Heart left ventricle (tissue), 16 donors: Measurements from ENCODE around the gene BABAM1. TPM values are rescaled to one million over a fixed set of nuclear protein-coding genes. Genes with fewer than 3 reads are reported as not detected.
"Not testable (repeated sequence)": the region's sequence is repeated elsewhere in the genome, so short reads cannot be mapped to it uniquely, and the experiment has no call there.

ENCODE experiments used
- ATAC-seq, 4 donors: fragments of 200-7000 bp; cut with Tn5 transposase; one replicate each; pipeline ENCODE4 v1.9.1; 2020 to 2022; ENCODE audit warnings: moderate library complexity in 4 of 4, mild to moderate bottlenecking in 3 of 4, moderate number of reproducible peaks in 1 of 4
- DNase-seq, 5 donors: peaks; one replicate each; pipeline ENCODE4 v3.0.0-alpha.2; 2020
- H3K27ac ChIP-seq, 12 donors: fragments of 200-600 bp; sonication (generic) in 4 of 12; one replicate each; pipeline versions ENCODE4 v1.5.0 to v1.8.0; 2016 to 2022; ENCODE audit warnings: mild to moderate bottlenecking in 2 of 12
- H3K27me3 ChIP-seq, 9 donors: fragments of 200-600 bp; sonication (generic) in 2 of 9; one replicate each; pipeline versions ENCODE4 v1.5.1 to v1.8.0; 2016 to 2022; ENCODE audit warnings: mild to moderate bottlenecking in 3 of 9
- H3K36me3 ChIP-seq, 9 donors: fragments of 200-600 bp; sonication (generic) in 2 of 9; one replicate each; pipeline versions ENCODE4 v1.5.0 to v1.8.0; 2018 to 2022; ENCODE audit warnings: mild to moderate bottlenecking in 2 of 9
- H3K4me1 ChIP-seq, 12 donors: fragments of 200-600 bp; sonication (generic) in 4 of 12; one replicate each; pipeline versions ENCODE4 v1.5.0 to v1.8.0; 2016 to 2022; ENCODE audit warnings: mild to moderate bottlenecking in 3 of 12
- H3K4me3 ChIP-seq, 12 donors: fragments of 200-600 bp; sonication (generic) in 4 of 12; one replicate each; pipeline versions ENCODE4 v1.5.0 to v1.8.0; 2017 to 2022; ENCODE audit warnings: mild to moderate bottlenecking in 9 of 12, moderate library complexity in 4 of 12
- H3K9me3 ChIP-seq, 12 donors: fragments of 200-600 bp; sonication (generic) in 4 of 12; one replicate each; pipeline versions ENCODE4 v1.5.0 to v1.8.0; 2016 to 2022; ENCODE audit warnings: mild to moderate bottlenecking in 1 of 12
- POLR2A ChIP-seq, 2 donors: fragments of 450-650 bp; IDR thresholded peaks; one replicate each; pipeline ENCODE4 v1.6.1; 2017; ENCODE audit warnings: antibody characterized with exemption in 2 of 2, mild to moderate bottlenecking in 2 of 2, moderate library complexity in 2 of 2
- WGBS, 4 donors: extraction: QIAGEN DNeasy Blood & Tissue Kit in 2 of 4; methylation state at CpG; one replicate each; pipeline versions ENCODE4 v1.1.5 to v1.1.7; 2013 to 2018; 5-methylcytosine and 5-hydroxymethylcytosine counted together
- intact Hi-C, 10 donors: fragments of 100-400 bp; cut with DNase I; formaldehyde crosslinking; loops; one replicate each; pipeline versions ENCODE4 v1.11.1 to v1.14.2; 2022
- polyA plus RNA-seq, 2 donors: library from polyadenylated mRNA; stranded (reverse); fragments of 200-250 nt; gene quantifications; one replicate each; pipeline ENCODE4 v1.2.3, GENCODE V29; 2013
- total RNA-seq, 9 donors: library from RNA; depleted of rRNA in 2 of 9; stranded (reverse); fragments of >200 nt in 2 of 9; fragmentation: NEBNext Ultra II Directional in 3 of 9; extraction: Animal tissue kit (Norgen Biotek cat#: 25700) in 3 of 9; gene quantifications; one replicate each; pipeline versions ENCODE4 v1.1.0 to v1.2.4, GENCODE V29; 2016 to 2023
- TF ChIP-seq, protein P1 (sequence below), 12 donors: fragments of 200-600 bp; sonication (generic) in 4 of 12; IDR thresholded peaks; one replicate each; pipeline versions ENCODE4 v1.5.0 to v1.8.0; 2018 to 2022; ENCODE audit warnings: antibody characterized with exemption in 12 of 12, mild to moderate bottlenecking in 5 of 12
- donor health status: ischemic (EF 13 %, LVEDD 7.1; RV severe dilation, severe dysfunction).
- donor health status: healthy with polysubstance abuse.
- donor health status: DM: no; HTN: yes; CAD: no.
- donor health status: DM: no; HTN: no; CAD: no.
- donor health status: ischemic (EF 25% LVEDD 6.9; RV normal size, moderate dysfunction).
- donor health status: ischemic (EF 25% LVEDD 5.7; RV mildly dilated, moderate dysfunction).
- donor health status: healthy.
- donor health status: DM: yes; HTN: yes; CAD: no.
- donor health status: ischemic (EF 35%, LVEDD 5.7; RV mildly dilated, moderate dysfunction).
- donor health status: nonischemic (EF 11% LVEDD 7.7; RV severe dilation, severe dysfunction).
- donor health status: DM: yes; HTN: yes; CAD: no.
- donor health status: PGD.
- donor health status: ischemic (EF 29% LVEDD 5.4; RV normal size, mild dysfunction).
- donor health status: nonischemic (EF 23%, LVEDD 6.1; RV moderate dilation, normal function).

BABAM1 gene
- total and polyA plus RNA-seq, 11 donors, result 60.9 to 92.4 (median 73.5) TPM

GRCh38 chr19:17294051-17294891 is 27.0 kb downstream of the BABAM1 start:
- intact Hi-C loops, result loop anchor here in 6 of 10 donors (5.0 to 10.0 kb wide), 2 partner anchors 91 to 93 kb away; no protein-coding TSS in a partner anchor
- no peak overlapping the region for H3K4me3 ChIP-seq
- TF ChIP-seq POLR2A (IDR thresholded peaks at IDR 0.05), result no peak
- TF ChIP-seq, protein P1, sequence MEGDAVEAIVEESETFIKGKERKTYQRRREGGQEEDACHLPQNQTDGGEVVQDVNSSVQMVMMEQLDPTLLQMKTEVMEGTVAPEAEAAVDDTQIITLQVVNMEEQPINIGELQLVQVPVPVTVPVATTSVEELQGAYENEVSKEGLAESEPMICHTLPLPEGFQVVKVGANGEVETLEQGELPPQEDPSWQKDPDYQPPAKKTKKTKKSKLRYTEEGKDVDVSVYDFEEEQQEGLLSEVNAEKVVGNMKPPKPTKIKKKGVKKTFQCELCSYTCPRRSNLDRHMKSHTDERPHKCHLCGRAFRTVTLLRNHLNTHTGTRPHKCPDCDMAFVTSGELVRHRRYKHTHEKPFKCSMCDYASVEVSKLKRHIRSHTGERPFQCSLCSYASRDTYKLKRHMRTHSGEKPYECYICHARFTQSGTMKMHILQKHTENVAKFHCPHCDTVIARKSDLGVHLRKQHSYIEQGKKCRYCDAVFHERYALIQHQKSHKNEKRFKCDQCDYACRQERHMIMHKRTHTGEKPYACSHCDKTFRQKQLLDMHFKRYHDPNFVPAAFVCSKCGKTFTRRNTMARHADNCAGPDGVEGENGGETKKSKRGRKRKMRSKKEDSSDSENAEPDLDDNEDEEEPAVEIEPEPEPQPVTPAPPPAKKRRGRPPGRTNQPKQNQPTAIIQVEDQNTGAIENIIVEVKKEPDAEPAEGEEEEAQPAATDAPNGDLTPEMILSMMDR (IDR thresholded peaks at IDR 0.05), result no peak
- H3K27ac ChIP-seq, result no peak overlapping the region
- ATAC-seq (peak in 1 of 4 donors; percentile 8), DNase-seq (no peak)
- 81 to 85% (median 85%) methylated on average over 41 to 48 of the region's 48 CpGs for whole genome bisulfite sequencing, 4 donors
- peaks cover 0 to 6% (median 0%) of the 10 kb centered on the region in 12 donors for H3K9me3 ChIP-seq
- peaks cover 0 to 13% (median 0%) of the 10 kb centered on the region in 12 donors for H3K4me1 ChIP-seq
- H3K27me3 ChIP-seq, result no peaks in the 10 kb centered on the region
- peaks cover 0 to 22% (median 5%) of the 10 kb centered on the region in 9 donors for H3K36me3 ChIP-seq

DNA sequence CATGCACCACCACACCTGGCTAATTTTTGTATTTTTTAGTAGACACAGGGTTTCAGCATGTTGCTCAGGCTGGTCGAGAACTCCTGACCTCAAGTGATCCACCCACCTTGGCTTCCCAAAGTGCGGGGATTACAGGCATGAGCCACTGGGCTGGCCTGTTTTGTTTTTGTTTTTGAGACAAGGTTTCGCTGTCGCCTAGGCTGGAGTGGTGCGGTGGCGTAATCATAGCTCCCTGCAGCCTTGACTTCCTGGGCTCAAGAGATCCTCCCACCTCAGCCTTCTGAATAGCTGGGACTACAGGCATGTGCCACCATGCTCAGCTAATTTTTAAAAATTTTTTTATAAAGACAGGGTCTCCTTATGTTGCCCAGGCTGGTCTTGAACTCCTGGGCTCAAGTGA is 28.3 kb downstream of the BABAM1 start:
- not testable (repeated sequence) for DNase-seq, ATAC-seq, H3K4me3 ChIP-seq, H3K9me3 ChIP-seq, H3K4me1 ChIP-seq, H3K27me3 ChIP-seq, H3K27ac ChIP-seq
- intact Hi-C loops, result loop anchor here in 4 of 10 donors (5.0 to 10.0 kb wide), 2 partner anchors 47 to 89 kb away; no protein-coding TSS in a partner anchor
- WGBS, 4 donors, result 96 to 99% (median 98%) methylated on average over 6 of the region's 6 CpGs
- peaks cover 0 to 26% (median 8%) of the 10 kb centered on the region in 9 donors for H3K36me3 ChIP-seq

- DNase-seq, result no peak
- Histone ChIP-seq H3K27ac (no peak overlapping the region), H3K4me1 (peaks cover 0 to 9% (median 0%) of the 10 kb centered on the region in 12 donors), H3K9me3 (peaks cover 0 to 6% (median 0%) of the 10 kb centered on the region in 12 donors), H3K27me3 (no peaks in the 10 kb centered on the region), H3K36me3 (peaks cover 0 to 33% (median 8%) of the 10 kb centered on the region in 9 donors), H3K4me3 (no peak overlapping the region)
- no peak for TF ChIP-seq POLR2A (IDR thresholded peaks at IDR 0.05)
- TF ChIP-seq, protein P1 (IDR thresholded peaks at IDR 0.05), result no peak
- intact Hi-C loops, result loop anchor here in 4 of 10 donors (5.0 to 10.0 kb wide), 2 partner anchors 46 to 89 kb away; no protein-coding TSS in a partner anchor
- no peak for ATAC-seq
- WGBS, 4 donors, result 69 to 85% (median 81%) methylated on average over 4 of the region's 4 CpGs
Observed at GRCh38 chr19:17296273-17296672, 29.0 kb downstream of the BABAM1 start.

GRCh38 chr19:17296976-17297375 is 29.7 kb downstream of the BABAM1 start:
- no peak for TF ChIP-seq POLR2A (IDR thresholded peaks at IDR 0.05)
- TF ChIP-seq, protein P1 (IDR thresholded peaks at IDR 0.05), result no peak
- ATAC-seq (no peak), DNase-seq (no peak)
- peaks cover 0 to 6% (median 0%) of the 10 kb centered on the region in 12 donors for H3K9me3 ChIP-seq
- intact Hi-C loops, result loop anchor here in 4 of 10 donors (5.0 to 10.0 kb wide), 2 partner anchors 45 to 88 kb away; no protein-coding TSS in a partner anchor
- peaks cover 0 to 8% (median under 1%) of the 10 kb centered on the region in 12 donors for H3K4me1 ChIP-seq
- no peaks in the 10 kb centered on the region for H3K27me3 ChIP-seq
- WGBS, 4 donors, result 85 to 91% (median 90%) methylated on average over 6 of the region's 6 CpGs
- H3K36me3 ChIP-seq, result peaks cover 0 to 33% (median 8%) of the 10 kb centered on the region in 9 donors
- H3K4me3 ChIP-seq, result no peak overlapping the region
- H3K27ac ChIP-seq, result no peak overlapping the region
